ENCODE measurements around the gene ITFG2. TPM values are rescaled to one million over a fixed set of nuclear protein-coding genes. Genes with fewer than 3 reads are reported as not detected.
"Not testable (repeated sequence)": the region's sequence is repeated elsewhere in the genome, so short reads cannot be mapped to it uniquely, and the experiment has no call there.

ITFG2 gene
- total RNA-seq, 3 donors from 2014 or later = 22.2 to 48.9 (median 35.1) TPM

DNA sequence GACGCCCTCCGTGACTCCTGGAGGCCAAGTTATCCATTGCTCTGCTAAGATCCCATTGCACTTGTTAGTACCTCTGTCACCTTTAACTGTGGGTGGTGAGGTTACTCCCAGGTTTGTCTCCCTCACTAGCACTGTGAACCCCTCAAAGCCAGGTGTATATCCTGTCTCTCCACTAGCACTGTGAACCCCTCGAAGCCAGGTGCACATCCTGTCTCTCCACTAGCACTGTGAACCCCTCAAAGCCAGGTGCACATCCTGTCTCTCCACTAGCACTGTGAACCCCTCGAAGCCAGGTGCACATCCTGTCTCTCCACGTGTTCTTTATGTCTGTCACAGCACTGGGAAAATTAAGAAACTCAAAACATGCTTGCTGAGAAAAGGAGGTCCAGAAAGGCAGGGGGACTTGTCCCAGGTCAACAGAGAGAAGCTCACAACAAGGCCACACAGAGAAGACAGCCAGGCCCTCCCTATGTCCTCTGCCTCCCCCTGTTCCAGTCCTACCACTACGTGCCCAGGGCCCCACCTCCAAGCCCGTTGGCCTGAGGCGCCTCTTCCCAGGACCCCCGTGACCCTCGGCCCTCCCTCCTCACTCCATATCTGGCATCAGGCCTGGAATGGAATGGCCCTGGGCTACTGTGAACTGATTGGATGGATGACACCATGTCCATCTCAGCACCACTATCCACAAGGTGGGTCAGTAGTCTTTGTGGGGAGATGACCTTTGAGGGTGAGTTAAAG is 44.1 kb upstream of the ITFG2 start:
- Histone ChIP-seq H3K9me3 (no peaks in the 10 kb centered on the region), H3K36me3 (no peaks in the 10 kb centered on the region), H3K4me1 (no peaks in the 10 kb centered on the region), H3K27me3 (no peaks in the 10 kb centered on the region), H3K27ac (no peak overlapping the region), H3K4me3 (no peak overlapping the region)
- intact Hi-C loops (cut with DNase I; ENCODE audit: low total_unique reads) = no loop called here
- DNase-seq (ENCODE audit: low spot score in 2 of 2) = no peak
- TF ChIP-seq, protein P1, sequence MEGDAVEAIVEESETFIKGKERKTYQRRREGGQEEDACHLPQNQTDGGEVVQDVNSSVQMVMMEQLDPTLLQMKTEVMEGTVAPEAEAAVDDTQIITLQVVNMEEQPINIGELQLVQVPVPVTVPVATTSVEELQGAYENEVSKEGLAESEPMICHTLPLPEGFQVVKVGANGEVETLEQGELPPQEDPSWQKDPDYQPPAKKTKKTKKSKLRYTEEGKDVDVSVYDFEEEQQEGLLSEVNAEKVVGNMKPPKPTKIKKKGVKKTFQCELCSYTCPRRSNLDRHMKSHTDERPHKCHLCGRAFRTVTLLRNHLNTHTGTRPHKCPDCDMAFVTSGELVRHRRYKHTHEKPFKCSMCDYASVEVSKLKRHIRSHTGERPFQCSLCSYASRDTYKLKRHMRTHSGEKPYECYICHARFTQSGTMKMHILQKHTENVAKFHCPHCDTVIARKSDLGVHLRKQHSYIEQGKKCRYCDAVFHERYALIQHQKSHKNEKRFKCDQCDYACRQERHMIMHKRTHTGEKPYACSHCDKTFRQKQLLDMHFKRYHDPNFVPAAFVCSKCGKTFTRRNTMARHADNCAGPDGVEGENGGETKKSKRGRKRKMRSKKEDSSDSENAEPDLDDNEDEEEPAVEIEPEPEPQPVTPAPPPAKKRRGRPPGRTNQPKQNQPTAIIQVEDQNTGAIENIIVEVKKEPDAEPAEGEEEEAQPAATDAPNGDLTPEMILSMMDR (IDR thresholded peaks at IDR 0.05) = no peak
- no peak for TF ChIP-seq POLR2A (IDR thresholded peaks at IDR 0.05)

DNA sequence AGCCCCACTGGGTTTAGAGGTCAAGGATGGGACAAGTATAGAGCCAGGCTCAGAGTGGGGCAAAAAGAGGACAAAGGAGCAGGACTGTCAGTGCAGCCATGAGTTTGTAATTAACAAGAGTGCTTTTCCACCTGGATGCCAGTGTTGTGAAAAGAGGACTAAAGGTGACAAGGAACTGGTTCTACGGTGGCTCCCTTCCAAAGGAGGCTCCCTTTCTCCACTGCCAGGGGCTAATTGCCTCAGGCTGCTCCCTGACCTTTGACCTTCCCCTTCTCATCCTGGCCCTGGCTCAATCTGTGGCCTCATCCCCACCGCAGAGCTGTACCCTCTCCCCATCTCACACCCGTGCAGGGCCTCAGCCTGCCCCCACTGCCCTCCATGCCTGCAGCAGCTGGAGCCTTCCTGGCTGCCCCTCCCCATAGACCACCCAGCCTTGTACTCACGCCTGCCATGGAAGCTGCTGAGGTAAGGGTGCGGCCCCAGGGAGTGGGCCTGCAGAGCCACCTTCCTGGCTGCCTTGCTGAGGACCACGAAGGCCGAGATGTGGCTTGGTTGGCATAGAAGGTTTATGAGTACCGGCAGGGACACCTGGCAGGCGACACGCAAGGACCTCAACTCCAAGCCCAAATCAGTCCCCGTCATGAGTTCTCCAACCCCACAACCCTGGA is 42.5 kb upstream of the ITFG2 start:
- H3K9me3 ChIP-seq = no peaks in the 10 kb centered on the region
- H3K36me3 ChIP-seq = no peaks in the 10 kb centered on the region
- TF ChIP-seq, protein P1 (IDR thresholded peaks at IDR 0.05) = no peak
- TF ChIP-seq POLR2A (IDR thresholded peaks at IDR 0.05) = no peak
- TF ChIP-seq POLR2AphosphoS5 (IDR thresholded peaks at IDR 0.05) = no peak
- no peak overlapping the region for H3K4me3 ChIP-seq
- no peaks in the 10 kb centered on the region for H3K4me1 ChIP-seq
- intact Hi-C loops (cut with DNase I; ENCODE audit: low total_unique reads) = no loop called here
- H3K27me3 ChIP-seq = no peaks in the 10 kb centered on the region
- H3K27ac ChIP-seq = no peak overlapping the region
- no peak for DNase-seq (ENCODE audit: low spot score in 2 of 2)

DNA sequence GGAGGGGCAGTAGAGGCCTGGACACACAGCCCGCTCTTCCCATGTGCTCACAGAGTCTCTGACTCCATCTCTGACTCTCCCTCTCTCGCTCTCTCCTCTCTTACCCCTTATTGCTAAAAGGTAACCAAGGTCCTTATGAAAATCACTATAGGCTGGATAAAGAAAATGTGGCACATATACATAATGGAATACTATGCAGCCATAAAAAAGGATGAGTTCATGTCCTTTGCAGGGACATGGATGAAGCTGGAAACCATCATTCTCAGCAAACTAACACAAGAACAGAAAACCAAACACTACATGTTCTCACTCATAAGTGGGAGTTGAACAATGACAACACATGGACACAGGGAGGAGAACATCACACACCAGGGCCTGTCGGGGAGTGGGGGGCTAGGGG is 41.9 kb upstream of the ITFG2 start:
- H3K27me3 ChIP-seq; H3K4me3 ChIP-seq; H3K4me1 ChIP-seq; intact Hi-C loops (cut with DNase I; ENCODE audit: low total_unique reads); H3K9me3 ChIP-seq; DNase-seq (ENCODE audit: low spot score in 2 of 2); H3K27ac ChIP-seq; H3K36me3 ChIP-seq: not testable (repeated sequence)

DNA sequence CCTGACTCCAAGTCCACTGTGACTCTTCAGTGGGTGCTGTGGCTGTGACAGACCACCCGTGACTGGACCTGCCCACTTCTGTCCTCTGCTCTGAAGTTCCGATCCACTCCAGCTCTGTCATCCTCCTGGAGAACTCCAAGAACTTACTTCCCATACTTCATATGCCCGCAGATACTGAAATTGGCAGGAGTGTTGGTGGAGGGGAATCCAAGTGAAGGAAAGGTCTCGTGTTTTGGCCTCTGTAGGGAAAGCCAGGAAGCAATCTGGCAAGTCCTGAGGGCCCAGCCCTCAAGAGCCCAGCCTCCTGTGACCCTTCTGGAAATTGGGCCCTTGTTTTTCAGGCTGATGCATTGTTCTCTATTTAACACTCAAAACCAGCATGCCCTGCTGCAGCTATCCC is 40.1 kb upstream of the ITFG2 start:
- intact Hi-C loops (cut with DNase I; ENCODE audit: low total_unique reads) = no loop called here
- Histone ChIP-seq H3K4me3 (no peak overlapping the region), H3K4me1 (no peaks in the 10 kb centered on the region), H3K36me3 (no peaks in the 10 kb centered on the region), H3K27me3 (no peaks in the 10 kb centered on the region), H3K9me3 (no peaks in the 10 kb centered on the region), H3K27ac (no peak overlapping the region)
- no peak for DNase-seq (ENCODE audit: low spot score in 2 of 2)
- no peak for TF ChIP-seq POLR2AphosphoS5 (IDR thresholded peaks at IDR 0.05)
- no peak for TF ChIP-seq POLR2A (IDR thresholded peaks at IDR 0.05)
- TF ChIP-seq, protein P1 (IDR thresholded peaks at IDR 0.05) = no peak

DNA sequence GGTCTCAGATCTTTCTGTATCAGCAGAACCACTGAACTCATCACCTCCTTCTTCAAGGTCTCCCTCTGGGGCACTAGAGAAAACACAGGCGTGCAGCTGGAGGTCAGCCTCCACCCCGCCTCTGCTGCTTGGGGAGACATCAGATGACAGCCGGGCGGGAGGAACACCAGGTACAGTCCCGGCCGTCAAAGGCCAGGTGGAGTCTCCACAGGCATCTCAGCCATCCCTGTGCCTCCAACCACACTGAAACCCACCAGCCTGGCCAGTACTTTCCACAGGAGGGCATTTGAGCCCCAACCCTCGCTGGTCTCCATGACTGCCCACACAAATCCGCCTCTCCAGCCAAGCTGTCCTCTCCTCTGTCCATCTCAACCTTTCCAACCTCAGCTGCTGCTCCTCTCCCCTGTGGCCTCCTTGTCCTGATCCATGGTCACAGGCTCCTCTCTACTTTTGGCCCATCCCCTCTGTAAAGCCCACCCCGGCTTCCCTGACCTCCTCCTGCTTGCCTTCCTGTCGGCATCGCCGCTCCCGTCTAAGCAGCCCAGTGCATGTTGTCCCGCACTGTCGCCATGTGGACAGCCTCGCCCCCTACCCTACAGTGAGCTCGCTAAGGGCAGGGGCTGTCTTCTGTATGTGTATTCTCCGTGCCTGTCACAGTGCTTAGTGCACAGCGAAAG is 39.1 kb upstream of the ITFG2 start:
- Histone ChIP-seq H3K4me1 (no peaks in the 10 kb centered on the region), H3K9me3 (no peaks in the 10 kb centered on the region), H3K4me3 (no peak overlapping the region), H3K27me3 (no peaks in the 10 kb centered on the region), H3K27ac (no peak overlapping the region), H3K36me3 (no peaks in the 10 kb centered on the region)
- intact Hi-C loops (cut with DNase I; ENCODE audit: low total_unique reads) = no loop called here
- no peak for DNase-seq (ENCODE audit: low spot score in 2 of 2)
- TF ChIP-seq POLR2AphosphoS5 (IDR thresholded peaks at IDR 0.05) = no peak
- no peak for TF ChIP-seq POLR2A (IDR thresholded peaks at IDR 0.05)
- TF ChIP-seq, protein P1 (IDR thresholded peaks at IDR 0.05) = no peak

Measured in breast epithelium (tissue), 4 donors.